Measurements from ENCODE around the gene MED13L. TPM values are rescaled to one million over a fixed set of nuclear protein-coding genes. Genes with fewer than 3 reads are reported as not detected.

Gene MED13L
- 10 to 100 TPM; 40.5 to 41.1 TPM for total RNA-seq

- Mint-ChIP-seq H3K4me1 (peaks cover 39% of the 10 kb centered on the region), H3K36me3 (no peaks in the 10 kb centered on the region), H3K9me3 (no peaks in the 10 kb centered on the region), H3K4me3 (peak within 1 kb of the TSS; percentile 87), H3K27ac (peak within 1 kb of the TSS; percentile 92), H3K27me3 (no peaks in the 10 kb centered on the region)
- DNase-seq = peak; percentile 92
Measured at GRCh38 chr12:116277467-116278278, at the start of gene MED13L. Gene MED13L (minus strand): TSS chr12:116277693. CDS start chr12:116277131, 562 bp downstream.

DNA sequence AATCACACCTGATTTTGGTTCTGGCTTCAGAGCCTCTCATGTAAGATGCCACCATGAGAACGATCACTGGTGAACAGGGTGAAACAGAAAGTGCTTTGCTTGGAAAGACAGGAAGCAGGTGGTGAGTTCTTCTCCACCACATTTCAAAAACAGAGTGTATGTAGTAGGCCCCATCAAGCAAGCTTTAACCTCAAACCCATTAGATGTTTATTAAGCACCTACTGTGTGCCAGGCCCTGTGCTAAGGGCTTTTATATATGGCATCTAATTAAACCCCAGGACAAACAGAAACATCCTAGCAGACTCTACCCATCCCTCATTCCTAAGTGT, 47.8 kb upstream of the MED13L start:
- no peak overlapping the region for H3K4me3 Mint-ChIP-seq
- H3K36me3 Mint-ChIP-seq = peaks cover 4% of the 10 kb centered on the region
- peak overlapping the region; percentile 87 for H3K27ac Mint-ChIP-seq
- DNase-seq = peak; percentile 22
- H3K27me3 Mint-ChIP-seq = no peaks in the 10 kb centered on the region
- H3K4me1 Mint-ChIP-seq = peaks cover 38% of the 10 kb centered on the region
- peaks cover 4% of the 10 kb centered on the region for H3K9me3 Mint-ChIP-seq

DNA sequence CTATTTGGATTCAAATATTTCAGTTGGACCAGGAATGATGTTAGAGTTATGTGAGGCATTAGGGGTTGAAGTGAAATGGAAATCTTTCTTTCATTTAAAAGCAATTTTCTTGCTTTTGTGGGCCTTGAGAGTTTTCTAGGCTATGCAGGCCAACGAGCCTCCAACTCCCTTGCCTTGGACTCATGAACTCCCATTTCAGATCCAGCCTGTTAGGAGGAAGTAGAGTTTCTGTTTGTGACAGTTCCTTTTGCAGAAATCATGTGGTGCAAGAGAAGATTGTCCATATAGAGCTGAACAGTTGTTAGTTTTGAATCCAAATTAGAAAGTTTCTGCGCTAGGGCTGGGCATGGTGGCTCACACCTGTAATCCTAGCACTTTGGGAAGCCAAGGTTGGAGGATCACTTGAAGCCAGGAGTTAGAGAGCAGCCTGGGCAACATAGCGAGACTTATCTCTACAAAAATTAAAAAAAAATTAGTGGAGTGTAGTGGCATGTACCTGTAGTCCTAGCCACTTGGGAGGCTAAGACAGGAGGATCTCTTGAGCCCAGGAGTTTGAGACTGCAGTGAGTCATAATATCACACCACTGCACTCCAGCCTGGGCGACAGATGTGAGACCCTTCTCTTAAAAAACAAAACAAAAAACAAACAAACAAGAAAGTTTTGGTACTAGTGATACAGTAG, 47.3 kb upstream of the MED13L start:
- no peak for DNase-seq
- Mint-ChIP-seq H3K27me3 (no peaks in the 10 kb centered on the region), H3K36me3 (peaks cover 4% of the 10 kb centered on the region), H3K27ac (peak overlapping the region; percentile 87), H3K4me3 (no peak overlapping the region), H3K4me1 (peaks cover 43% of the 10 kb centered on the region), H3K9me3 (peaks cover 4% of the 10 kb centered on the region)

DNA sequence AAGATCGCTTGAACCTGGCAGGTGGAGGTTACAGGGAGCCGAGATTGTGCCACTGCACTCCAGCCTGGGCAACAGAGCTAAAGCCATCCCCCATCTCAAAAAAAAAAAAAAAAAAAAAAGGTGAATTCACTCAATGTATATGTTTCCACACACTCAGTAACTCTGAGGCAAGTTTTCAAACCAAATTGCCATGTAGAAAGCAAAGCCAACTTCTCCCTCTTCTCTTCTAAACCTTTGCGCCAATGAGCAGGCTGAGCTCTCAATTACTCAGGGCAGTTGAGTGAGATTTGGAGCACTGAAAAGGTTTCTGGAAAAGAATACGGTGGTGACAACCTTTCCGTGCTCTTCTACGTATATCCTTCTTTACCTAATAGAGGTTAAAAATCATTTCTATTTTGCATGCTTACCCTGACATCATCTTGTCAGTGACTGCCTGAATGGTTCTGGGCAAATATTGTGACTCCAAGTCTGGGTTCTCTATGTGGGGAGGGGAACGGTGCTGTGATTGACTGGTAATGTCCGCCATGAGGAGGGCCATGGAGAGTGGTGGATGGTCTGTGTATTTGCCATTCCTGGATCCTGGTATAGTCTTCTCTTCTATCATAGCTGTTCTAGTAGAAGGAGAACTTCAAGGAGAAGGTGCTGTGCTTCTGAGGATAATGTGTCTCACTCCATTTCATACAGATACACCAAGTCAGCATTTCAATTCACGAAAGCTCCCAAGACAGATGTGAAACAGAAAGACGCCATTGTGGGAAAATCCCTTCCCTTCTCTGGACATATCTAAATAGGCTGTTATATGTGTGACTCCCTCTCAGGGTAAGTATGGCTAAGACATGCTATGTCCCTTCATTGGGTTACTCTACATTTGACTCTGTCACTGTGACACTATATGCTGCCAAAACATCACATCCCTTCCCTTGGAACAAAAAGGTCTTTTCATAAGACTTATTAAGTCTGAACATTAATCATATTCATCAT, 46.2 kb upstream of the MED13L start:
- no peak for DNase-seq
- Mint-ChIP-seq H3K36me3 (peaks cover 4% of the 10 kb centered on the region), H3K9me3 (peaks cover 5% of the 10 kb centered on the region), H3K27me3 (no peaks in the 10 kb centered on the region), H3K4me1 (peaks cover 53% of the 10 kb centered on the region), H3K4me3 (no peak overlapping the region), H3K27ac (peak overlapping the region; percentile 64)

DNA sequence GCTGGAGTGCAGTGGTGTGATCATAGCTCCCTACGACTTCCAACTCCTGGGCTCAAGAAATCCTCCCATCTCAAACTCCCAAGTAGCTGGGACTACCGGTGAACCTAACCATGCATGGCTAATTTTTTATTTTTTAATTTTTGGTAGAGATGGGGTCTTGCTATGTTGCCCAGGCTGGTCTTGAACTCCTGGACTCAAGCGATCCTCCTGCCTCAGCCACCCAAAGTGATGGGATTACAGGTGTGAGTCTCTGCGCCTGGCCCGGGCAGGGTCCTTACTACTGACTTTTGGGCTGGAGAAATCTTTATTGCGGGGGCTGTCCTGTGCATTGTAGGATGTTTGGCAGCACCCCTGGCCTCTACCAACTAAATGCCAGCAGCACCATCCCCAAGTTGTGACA, 44.4 kb upstream of the MED13L start:
- no peak for DNase-seq
- Mint-ChIP-seq H3K4me1 (peaks cover 53% of the 10 kb centered on the region), H3K36me3 (peaks cover 5% of the 10 kb centered on the region), H3K27ac (no peak overlapping the region), H3K9me3 (peaks cover 4% of the 10 kb centered on the region), H3K27me3 (no peaks in the 10 kb centered on the region), H3K4me3 (no peak overlapping the region)

DNA sequence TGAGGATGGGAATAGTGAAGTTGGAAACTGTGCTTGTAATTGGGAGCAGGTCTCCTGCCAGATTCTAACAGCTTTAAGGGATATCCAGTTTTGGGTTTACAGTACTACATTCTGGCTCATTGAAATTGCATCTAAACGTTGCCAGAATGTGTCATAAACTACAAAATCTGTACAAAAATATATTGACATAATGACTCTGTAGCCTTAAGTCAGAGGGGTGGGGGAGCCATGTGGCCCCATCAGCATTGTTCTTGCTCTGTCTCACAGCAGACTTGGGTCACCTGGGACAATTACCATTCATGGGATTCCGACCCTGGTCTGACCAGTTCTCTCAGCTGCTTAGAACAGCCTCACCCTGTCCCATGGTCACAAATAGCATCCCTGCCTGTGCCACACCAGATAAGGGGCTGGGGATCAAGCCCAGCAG, 43.3 kb upstream of the MED13L start:
- DNase-seq = no peak
- Mint-ChIP-seq H3K27ac (peak overlapping the region; percentile 98), H3K27me3 (no peaks in the 10 kb centered on the region), H3K4me1 (peaks cover 57% of the 10 kb centered on the region), H3K9me3 (peaks cover 4% of the 10 kb centered on the region), H3K36me3 (peaks cover 5% of the 10 kb centered on the region), H3K4me3 (no peak overlapping the region)

DNA sequence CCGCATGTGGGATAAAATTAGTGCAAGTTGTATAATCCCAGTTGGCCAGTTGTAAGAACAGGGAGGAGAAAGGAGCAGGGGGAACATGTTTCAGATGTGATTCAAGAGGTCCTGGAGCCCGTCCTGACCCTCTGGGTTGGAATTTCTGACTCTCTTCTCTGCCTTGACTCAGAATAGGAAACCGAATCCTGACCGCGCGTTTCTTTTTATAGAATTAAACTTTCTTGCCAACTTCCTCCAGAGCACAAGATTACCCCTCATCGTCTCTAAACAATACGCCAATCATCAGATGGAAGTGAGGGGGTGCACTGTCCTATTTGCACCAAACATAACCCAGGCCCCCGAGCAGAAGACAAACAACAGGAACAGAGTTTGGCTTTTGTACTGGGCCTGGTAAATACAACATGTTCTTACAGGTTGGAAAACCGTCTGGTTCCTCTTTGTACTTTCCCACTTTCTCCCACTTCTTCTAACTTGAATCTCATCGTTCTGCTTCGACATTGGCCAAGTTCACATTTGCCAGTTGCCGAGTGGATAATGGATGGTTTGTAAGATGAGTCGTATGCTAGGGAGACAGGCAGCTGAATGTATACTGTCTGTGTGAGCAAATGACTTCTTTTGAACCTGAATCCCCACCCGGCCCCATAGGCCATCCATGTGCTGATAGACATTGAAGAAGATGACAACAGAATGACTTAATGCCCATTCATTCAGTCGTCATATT, 42.6 kb upstream of the MED13L start:
- Mint-ChIP-seq H3K27me3 (no peaks in the 10 kb centered on the region), H3K27ac (peak overlapping the region; percentile 98), H3K9me3 (peaks cover 4% of the 10 kb centered on the region), H3K4me1 (peaks cover 50% of the 10 kb centered on the region), H3K36me3 (peaks cover 5% of the 10 kb centered on the region), H3K4me3 (peak overlapping the region; percentile 74)
- peak; percentile 56 for DNase-seq

DNA sequence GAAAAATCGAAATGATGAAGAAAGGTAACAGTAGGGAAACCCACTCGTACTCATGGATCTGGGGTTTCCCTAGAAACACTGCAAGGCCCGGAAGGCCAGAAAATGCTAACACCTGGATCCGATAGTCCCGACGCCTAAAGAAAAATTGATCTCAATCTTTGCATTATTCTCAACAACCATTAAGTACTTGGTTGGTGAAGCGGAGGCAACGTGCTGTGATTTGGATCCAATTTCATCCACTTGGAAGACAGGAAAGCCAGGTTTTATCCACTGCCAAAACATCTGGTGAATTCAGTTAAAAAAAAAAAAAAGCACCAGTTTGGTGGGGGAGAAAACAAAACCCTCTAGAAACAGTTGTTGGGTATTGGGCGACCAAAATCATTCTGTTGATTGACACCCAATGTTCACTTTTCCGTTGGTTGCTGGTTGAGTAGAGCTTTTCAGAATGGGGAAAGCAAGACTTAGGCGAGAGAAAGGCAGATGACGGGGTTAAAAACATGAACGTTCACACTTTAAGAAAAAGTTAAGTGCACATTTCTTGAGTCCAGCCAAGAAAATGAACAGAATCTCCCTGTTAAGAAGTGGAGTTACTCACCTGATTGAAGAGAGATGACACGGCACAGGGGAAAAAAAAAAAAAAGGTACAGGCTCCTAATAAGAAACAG, 41.9 kb upstream of the MED13L start:
- no peak for DNase-seq
- Mint-ChIP-seq H3K27me3 (no peaks in the 10 kb centered on the region), H3K36me3 (peaks cover 5% of the 10 kb centered on the region), H3K9me3 (peaks cover 4% of the 10 kb centered on the region), H3K4me3 (peak overlapping the region; percentile 74), H3K27ac (peak overlapping the region; percentile 98), H3K4me1 (peaks cover 47% of the 10 kb centered on the region)

DNA sequence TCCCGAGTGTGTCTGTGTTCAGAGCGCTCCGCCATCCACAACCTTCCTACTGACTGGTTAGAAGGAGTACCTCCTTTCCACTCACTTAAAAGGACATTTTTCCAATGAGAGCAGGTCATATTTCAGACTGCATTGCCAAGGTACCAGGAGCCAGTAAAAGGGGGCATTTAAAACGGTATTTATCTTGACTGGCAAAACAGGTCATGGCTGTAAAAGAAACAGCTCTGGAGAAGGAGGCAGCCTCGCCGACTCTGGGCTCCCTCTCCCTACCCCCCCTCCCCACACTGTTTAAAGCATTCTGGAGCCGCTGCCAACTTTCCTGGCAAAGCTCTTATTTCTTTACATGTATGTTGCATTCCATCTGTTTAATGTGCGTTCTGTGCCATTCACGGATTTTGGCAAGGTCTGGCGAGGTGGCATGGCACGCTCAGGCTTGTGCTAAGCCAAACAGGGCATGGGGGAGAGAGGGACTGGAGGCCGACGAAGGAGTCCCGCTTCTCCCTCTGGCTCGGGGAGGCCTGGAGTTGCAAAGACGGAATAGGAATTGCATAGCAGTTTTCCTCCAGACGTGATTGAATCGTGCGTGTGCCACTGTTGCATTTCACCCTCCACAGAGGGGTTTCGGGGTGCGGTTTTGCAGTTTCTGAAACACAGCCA, 41.2 kb upstream of the MED13L start:
- peaks cover 41% of the 10 kb centered on the region for H3K4me1 Mint-ChIP-seq
- H3K36me3 Mint-ChIP-seq = peaks cover 3% of the 10 kb centered on the region
- peak overlapping the region; percentile 98 for H3K27ac Mint-ChIP-seq

GRCh38 chr12:116317986-116318575, 40.6 kb upstream of the MED13L start:
- H3K36me3 Mint-ChIP-seq = peaks cover 3% of the 10 kb centered on the region
- H3K27me3 Mint-ChIP-seq = no peaks in the 10 kb centered on the region
- H3K9me3 Mint-ChIP-seq = peaks cover 1% of the 10 kb centered on the region
- DNase-seq = no peak
- no peak overlapping the region for H3K4me3 Mint-ChIP-seq
- peaks cover 37% of the 10 kb centered on the region for H3K4me1 Mint-ChIP-seq
- no peak overlapping the region for H3K27ac Mint-ChIP-seq

More for the DNA sequence above, 41.2 kb upstream of the MED13L start:
- H3K4me3 Mint-ChIP-seq = no peak overlapping the region
- H3K9me3 Mint-ChIP-seq = peaks cover 1% of the 10 kb centered on the region
- H3K27me3 Mint-ChIP-seq = no peaks in the 10 kb centered on the region
- no peak for DNase-seq

DNA sequence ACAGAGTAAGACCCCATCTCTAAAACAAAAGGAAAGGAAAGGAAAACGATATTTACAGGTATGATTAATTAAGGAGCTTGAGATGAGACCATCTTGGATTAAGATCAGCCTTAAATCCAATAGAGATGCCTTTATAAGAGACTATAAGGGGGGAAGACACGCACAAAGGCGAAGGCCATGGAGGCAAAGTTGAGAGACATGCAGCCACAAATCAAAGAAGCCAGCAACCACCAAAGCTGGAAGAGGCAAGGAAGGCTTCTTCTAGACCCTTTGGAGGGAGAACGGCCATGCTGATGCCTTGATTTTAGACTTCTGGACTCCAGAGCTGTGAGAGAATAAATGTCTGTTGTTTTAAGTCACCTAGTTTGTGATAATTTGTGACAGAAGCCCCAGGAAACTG, 39.6 kb upstream of the MED13L start:
- H3K4me3 Mint-ChIP-seq = no peak overlapping the region
- H3K27me3 Mint-ChIP-seq = no peaks in the 10 kb centered on the region
- no peak overlapping the region for H3K27ac Mint-ChIP-seq
- peaks cover 2% of the 10 kb centered on the region for H3K36me3 Mint-ChIP-seq
- H3K9me3 Mint-ChIP-seq = peaks cover 1% of the 10 kb centered on the region
- no peak for DNase-seq
- peaks cover 33% of the 10 kb centered on the region for H3K4me1 Mint-ChIP-seq

- H3K4me1 Mint-ChIP-seq = peaks cover 18% of the 10 kb centered on the region
- no peak for DNase-seq
- no peak overlapping the region for H3K4me3 Mint-ChIP-seq
Measured at GRCh38 chr12:116314477-116314876, 37.0 kb upstream of the MED13L start.

DNA sequence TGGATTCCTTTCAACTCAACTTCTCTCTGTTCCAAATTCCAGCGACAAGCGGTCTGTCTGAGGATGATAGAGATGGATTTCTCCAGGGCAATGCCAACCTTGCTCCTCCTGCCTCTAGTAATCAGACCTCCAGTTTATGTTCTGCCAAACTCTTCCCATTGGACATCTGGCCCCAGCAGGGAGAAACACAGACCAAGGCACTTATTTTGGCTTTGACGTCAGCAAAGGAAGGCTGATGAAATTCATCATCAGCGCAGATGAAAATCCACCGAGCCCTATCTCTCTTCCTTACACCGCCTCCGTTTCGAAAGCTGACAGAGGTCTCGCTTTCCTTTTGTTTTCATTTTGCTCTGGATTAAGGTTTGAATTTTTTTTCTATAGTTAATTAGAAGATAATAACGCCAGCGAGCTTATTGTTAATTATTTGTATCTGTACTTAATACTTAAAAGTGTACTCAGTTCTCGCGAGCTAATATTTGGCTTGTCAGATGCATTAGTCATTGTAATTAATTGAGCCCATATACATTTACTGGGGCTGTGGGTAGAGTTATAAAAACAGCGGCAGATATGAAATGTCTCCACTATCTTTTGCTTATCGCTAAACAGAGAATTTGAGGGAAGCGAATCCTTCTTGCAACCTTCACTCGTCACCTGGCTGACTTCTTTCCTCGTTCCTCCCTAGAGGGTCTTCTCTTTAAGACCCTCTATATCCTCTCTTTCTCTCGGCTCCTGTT, 35.9 kb upstream of the MED13L start:
- H3K4me1 Mint-ChIP-seq = peaks cover 11% of the 10 kb centered on the region
- H3K27ac Mint-ChIP-seq = no peak overlapping the region
- H3K9me3 Mint-ChIP-seq = peaks cover 5% of the 10 kb centered on the region
- no peaks in the 10 kb centered on the region for H3K27me3 Mint-ChIP-seq
- H3K4me3 Mint-ChIP-seq = no peak overlapping the region
- no peak for DNase-seq
- no peaks in the 10 kb centered on the region for H3K36me3 Mint-ChIP-seq

More at GRCh38 chr12:116314477-116314876, 37.0 kb upstream of the MED13L start:
- Mint-ChIP-seq H3K27me3 (no peaks in the 10 kb centered on the region), H3K36me3 (peaks cover 2% of the 10 kb centered on the region), H3K9me3 (peaks cover 5% of the 10 kb centered on the region), H3K27ac (no peak overlapping the region)
